ACHN (cell line): ENCODE data around the gene PMEPA1.
"Not testable (repeated sequence)": the region's sequence is repeated elsewhere in the genome, so short reads cannot be mapped to it uniquely, and the experiment has no call there.

Experiments used
- DNase-seq: peaks from one replicate; pipeline ENCODE4 v3.0.0-alpha.2; 2015
- in situ Hi-C: cut with HindIII; loops from 2 replicates; pipeline ENCODE4 v1.10.0; 2017; ENCODE audit warnings: low sequenced_read_pairs, low pct_ligation_motif_present, low pct_unique_long_range_greater_than_20kb

Gene PMEPA1

GRCh38 chr20:57649617-57650015 lies 60.2 kb downstream of the PMEPA1 start:
- in situ Hi-C loops = no loop called here
- no peak for DNase-seq

DNA sequence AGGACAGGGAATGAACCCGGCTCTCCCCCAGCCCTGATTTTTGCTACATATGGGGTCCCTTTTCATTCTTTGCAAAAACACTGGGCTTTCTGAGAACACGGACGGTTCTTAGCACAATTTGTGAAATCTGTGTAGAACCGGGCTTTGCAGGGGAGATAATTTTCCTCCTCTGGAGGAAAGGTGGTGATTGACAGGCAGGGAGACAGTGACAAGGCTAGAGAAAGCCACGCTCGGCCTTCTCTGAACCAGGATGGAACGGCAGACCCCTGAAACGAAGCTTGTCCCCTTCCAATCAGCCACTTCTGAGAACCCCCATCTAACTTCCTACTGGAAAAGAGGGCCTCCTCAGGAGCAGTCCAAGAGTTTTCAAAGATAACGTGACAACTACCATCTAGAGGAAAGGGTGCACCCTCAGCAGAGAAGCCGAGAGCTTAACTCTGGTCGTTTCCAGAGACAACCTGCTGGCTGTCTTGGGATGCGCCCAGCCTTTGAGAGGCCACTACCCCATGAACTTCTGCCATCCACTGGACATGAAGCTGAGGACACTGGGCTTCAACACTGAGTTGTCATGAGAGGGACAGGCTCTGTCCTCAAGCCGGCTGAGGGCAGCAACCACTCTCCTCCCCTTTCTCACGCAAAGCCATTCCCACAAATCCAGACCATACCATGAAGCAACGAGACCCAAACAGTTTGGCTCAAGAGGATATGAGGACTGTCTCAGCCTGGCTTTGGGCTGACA lies 60.8 kb downstream of the PMEPA1 start:
- no peak for DNase-seq
- in situ Hi-C loops = no loop called here

DNA sequence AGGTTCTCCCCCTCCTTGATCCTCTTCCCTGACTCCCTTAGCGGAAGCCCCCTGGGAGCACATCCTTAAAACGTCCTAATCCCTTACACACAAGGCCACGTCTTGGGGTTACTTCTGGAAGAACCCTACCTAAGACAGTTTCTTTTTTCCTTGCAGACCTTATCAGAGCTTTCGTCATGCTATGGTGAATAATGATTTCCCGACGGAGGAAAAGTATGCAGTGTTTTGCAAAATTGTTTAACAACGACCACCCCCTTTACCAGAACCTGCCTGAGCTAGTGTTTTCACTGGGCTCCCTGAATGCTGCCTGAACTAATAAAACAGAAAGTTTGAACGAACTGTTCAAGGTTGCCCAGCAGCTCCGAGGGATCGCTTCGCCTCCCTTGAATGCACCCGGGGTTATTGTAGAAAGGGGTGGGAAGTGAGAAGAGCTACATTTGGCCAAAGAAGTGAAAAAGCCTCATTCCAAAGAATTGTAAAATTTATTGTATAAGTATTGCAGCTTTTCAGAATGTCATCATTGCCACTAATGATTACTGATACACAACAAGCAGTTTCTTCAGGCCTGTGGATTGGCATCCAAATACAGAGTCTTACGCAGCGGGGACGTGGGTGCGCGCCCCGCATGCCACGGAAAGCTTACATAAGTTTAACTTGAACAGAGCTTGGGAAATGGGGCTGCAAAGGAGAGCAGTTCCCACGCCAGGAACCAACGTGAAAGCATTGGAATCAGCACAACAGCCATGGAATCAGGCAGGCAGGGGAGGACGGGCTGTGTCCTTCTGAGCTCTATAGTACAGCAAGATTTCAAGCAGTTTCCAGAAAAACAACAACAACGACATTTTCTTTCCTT lies 61.7 kb downstream of the PMEPA1 start:
- DNase-seq = no peak
- in situ Hi-C loops = no loop called here

DNA sequence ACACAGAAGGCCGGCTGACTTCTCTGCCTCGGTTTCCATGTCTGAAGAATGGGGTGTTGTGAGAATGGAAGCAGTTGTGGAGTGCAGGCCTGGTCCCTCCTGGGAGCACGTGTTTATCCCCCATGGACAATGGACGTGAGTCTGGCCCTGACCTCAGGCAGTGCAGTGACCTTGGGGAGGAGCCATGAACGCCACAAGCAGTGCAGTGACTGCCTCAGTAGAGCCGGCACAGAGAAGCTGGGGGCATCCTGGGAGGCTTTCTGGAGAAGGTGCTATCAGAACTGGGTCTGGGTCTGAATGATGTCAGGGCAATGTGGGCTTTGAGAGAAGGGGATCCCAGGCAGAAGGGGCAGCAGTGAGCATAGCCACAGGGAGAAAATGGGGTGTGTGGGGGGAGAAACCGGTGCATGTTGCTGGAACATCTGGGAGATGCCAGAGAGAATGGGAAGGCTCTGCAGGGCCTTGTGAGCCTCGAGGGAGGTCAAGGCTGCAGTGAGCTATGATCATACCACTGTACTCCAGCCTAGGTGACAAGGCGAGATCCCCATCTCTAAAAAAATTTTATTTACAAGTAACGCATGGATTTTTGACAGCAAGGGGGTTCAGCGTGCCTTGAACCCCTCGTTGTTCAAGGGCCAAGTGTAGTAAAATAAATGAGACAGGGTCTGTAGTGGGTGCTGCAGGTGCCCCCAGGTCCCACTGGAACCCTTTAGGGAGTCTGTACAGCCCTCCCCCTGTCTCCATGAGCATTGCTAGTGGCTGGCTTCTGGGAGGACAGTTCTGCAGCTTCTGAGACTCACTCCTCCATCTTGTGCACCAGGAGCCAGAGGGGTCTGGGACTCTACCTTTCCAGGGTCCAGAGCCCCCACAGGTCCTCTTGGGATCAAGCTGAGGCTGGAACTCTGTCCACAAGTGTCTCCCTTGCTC lies 62.5 kb downstream of the PMEPA1 start:
- in situ Hi-C loops = no loop called here
- DNase-seq = no peak

DNA sequence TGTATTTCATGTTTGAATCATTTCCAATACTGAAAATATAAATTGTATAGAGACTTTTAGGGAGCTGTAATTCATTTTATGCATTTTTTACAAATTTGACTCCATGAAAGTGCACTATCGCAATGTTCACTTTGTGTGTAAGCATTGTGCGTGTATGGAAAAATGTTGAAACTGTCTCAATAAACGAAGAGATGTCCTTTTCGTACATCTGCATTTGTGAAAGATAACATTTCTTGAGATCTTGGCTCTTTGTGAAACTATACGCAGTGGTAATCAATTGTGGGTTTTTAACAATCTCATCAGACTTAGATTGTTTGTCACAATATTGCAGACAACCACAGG lies 70.9 kb downstream of the PMEPA1 start:
- DNase-seq = no peak
- in situ Hi-C loops = no loop called here

DNA sequence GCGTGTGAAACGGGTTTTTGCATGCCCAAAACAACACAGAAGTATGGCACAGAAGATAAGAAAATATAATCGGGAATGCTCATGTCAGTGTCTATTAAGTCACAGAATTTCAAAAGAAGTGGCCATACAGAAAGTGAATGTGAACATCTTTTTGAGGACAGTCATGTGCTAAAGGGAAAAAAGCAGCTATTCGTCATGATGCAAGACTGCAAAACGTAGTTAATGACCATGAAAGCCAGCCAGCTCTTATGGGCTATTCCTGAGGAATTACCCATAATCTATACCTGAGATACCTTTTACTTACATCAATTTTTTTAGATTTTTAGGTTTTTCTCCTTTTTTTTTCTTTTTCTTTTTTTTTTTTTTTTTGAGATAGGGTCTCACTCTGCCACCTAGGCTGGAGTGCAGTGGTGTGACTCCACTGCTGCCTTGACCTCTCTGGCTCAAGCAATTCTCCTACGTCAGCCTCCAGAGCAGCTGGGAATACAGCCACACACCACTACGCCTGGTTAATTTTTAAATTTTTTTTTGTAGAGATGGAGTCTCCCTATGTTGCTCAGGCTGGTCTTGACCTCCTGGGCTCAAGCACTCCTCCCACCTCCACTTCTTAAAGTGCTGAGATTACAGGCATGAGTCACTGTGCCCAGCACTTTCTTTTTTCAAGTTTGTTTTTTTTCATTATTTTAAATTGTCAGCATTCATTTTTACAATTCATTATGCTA lies 71.5 kb downstream of the PMEPA1 start:
- in situ Hi-C loops = no loop called here
- peak; percentile 91 for DNase-seq

- no peak for DNase-seq
- in situ Hi-C loops = no loop called here
Observed at GRCh38 chr20:57633945-57634491, 75.8 kb downstream of the PMEPA1 start.

DNA sequence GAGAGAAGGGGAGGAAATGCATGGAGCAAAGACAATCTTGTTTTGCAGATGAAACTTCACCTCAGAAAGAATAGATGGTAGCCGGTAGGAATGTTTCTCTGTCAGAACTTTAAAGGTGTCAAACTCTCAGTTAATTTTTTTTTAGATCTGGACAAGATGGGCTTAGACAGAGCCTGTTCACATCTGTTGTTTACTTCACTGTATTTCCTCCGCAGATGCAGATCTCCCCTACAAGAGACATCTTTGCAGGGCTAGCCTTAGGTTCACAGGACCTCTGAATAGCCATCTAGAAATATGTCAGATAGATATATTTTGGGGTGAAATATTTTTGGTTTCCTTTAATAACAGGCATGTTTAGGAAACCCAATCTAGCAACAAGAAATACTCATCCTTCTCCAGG lies 77.5 kb downstream of the PMEPA1 start:
- DNase-seq = no peak
- in situ Hi-C loops = no loop called here

- in situ Hi-C loops = no loop called here
- no peak for DNase-seq
Observed at GRCh38 chr20:57630061-57630460, 79.8 kb downstream of the PMEPA1 start.

GRCh38 chr20:57629491-57629901 lies 80.3 kb downstream of the PMEPA1 start:
- DNase-seq, in situ Hi-C loops: not testable (repeated sequence)

GRCh38 chr20:57628962-57629308 lies 80.9 kb downstream of the PMEPA1 start:
- DNase-seq, in situ Hi-C loops: not testable (repeated sequence)

DNA sequence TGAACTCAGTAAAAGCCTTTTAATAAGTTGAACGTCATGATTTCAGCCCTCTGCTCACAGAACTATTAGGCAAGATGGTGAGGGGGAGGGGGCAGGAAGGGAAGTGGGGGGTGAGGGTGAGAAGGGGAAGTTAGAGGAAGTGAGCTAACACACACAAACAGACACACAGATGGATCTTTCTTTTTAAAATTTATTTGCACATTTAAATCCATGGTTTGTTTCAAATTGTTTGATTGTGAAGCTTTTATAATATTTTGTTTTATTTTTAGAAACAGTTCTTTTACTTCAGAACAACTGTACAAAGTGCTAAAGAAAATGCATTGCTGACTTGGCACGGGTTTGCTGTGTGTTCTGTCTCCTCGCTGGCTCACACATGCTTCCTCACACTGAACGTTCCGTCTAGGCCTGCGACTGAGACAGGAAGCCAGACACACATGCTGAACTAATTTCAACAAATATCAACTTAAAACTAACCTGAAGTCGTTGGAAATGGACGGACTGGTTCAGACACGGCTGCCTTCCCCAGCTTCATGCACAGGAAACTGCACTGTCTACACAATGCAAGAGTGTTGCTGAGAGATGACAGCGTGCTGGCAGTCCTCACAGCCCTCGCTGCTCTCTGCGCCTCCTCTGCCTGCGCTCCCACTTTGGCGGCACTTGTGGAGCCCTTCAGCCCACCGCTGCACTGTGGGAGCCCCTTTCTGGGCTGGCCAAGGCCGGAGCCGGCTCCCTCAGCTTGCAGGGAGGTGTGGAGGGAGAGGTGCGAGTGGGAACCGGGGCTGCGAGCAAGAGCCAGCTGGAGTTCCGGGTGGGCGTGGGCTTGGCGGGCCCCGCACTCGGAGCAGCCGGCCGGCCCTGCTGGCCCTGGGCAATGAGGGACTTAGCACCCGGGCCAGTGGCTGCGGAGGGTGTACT lies 81.5 kb downstream of the PMEPA1 start:
- in situ Hi-C loops = no loop called here

DNA sequence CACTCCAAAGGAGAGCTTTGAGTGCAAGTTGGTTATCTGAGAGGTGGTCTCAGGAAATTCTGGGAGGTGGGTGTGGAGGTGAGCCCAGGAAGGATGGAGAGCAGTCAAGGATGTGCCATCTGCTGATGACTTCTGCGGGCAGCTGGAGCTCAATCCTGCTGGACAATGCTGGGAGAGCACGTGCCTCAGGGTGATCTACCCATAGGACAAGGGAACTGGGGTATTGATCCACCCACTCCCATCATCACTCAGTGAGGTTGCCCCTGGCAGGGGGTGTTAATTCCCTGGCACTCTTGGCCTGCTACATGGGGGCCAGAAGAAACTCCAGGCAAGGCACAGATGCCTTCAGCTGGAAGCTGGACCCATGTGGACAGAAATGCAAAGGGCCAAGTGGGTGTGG lies 82.5 kb downstream of the PMEPA1 start:
- in situ Hi-C loops = no loop called here
- DNase-seq = no peak

More for the DNA sequence above, 81.5 kb downstream of the PMEPA1 start:
- DNase-seq = no peak

DNA sequence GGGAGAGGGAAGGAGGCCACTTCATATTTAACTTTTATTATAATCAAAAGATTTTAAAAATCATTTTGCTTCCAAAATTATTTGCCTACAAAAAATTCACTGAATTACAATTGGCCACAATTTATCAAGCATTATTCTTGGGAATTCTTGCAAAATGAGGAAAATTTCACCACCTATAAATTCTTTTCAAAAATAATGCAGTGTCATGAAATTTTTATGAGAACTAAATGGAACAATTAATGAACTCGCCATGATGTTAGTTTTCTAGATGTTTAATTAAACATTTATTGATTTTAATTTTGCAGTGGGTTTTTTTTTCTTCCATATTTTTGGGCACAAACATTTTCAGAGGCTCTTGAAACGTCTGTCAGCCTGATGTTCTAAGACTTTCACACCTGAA lies 83.8 kb downstream of the PMEPA1 start:
- in situ Hi-C loops = no loop called here
- no peak for DNase-seq

GRCh38 chr20:57625181-57625958 lies 84.4 kb downstream of the PMEPA1 start:
- in situ Hi-C loops = no loop called here
- no peak for DNase-seq

DNA sequence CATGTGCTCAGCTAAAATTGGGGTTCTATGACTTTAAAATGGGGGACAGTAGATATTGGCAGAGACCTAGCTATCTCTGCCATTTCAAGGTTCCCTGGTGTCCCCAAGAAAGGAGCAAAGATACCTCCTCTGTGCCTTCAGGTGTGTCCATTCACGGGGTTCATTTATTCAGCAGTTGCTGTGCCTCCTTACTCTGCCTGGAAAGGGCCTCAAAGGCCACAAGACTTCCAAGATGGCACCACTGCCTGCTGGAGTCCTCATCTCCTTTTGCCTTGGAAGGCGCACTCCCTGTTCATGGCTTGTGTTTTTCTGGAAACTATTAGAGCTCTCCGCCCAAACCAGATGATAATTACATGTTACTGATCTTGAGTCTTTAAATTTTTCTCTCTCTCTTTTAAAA lies 85.7 kb downstream of the PMEPA1 start:
- no peak for DNase-seq
- in situ Hi-C loops = no loop called here
